Dedifferentiated amniotic fluid mesenchymal stem cell (primary cell): ENCODE measurements around the gene KIZ.

ENCODE experiments used
- DNase-seq: peaks from one replicate; pipeline ENCODE4 v3.0.0-alpha.2; 2016; ENCODE audit errors: extremely low spot score

KIZ gene

DNA sequence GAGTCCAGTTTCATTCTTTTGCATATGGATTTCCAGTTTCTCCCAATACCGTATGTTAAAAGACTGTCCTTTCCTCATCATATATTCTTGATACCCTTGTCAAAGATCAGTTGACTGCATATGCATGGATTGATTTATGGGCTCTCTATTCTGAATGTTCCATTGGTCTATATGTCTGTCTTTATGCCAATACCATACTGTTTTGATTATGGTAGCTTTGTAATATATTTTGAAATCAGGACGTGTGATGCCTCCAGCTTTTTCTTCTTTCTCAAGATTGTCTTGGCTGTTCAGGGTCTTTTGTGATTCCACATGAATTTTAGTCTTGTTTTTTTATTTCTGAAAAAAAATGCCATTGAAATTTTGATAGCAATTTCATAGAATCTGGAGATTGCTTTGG lies 51.9 kb downstream of the KIZ start:
- DNase-seq = no peak

- peak; percentile 23 for DNase-seq
Measured at GRCh38 chr20:21179757-21180156, 53.9 kb downstream of the KIZ start.

GRCh38 chr20:21180248-21180647 lies 54.4 kb downstream of the KIZ start:
- DNase-seq = no peak

DNA sequence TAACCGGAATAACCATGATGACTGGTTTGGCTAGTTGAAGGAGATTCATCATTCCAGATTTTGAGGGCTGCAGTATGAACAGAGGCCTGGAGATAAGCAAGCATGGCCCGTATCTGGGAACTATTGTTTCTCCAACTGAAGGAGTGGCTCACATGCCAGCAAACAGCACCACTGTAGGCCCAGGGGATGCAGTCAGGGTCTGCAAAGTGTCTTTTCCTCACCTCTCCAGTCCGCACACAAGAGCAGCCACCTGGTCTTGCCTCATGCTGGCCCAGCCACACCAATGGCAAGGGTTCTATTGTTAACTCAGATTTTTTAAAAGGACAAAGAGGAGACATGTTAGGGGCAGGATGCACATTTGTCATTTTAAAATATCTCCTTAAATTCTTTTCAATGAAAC lies 55.1 kb downstream of the KIZ start:
- no peak for DNase-seq

DNA sequence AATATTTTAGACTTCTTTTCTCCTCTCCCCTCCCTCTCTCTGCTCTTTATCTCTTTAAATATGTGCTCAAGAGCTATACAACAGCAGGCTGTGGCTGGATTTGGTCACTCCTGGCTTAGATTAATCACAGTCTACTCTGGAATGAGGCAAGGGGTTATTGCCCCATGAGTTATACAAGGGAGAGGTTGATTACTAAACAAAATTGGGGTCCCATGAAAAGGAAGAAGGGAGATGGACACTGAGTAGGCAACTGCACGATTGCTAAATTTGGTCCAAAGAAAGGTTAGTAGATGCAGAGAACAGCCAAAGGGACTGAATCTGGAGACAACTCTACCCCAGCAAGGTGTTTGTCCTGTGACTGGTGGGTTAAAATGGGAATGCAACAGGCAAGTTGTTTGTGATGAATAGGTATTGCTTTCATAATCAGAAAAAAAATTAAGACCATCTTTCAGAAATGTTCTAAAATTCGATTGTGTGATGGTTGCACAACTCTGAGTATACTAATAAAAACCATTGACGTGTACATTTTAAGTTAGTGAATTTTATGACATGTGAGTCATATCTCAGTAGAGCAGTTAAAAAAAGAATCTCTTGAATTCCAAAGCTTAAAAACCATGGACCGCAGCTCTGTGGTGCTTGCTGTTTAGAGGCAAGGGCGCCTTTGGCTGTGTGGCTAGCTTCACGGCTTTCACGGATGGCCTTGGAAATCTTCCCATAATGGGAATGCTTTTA lies 57.1 kb downstream of the KIZ start:
- peak; percentile 85 for DNase-seq

DNA sequence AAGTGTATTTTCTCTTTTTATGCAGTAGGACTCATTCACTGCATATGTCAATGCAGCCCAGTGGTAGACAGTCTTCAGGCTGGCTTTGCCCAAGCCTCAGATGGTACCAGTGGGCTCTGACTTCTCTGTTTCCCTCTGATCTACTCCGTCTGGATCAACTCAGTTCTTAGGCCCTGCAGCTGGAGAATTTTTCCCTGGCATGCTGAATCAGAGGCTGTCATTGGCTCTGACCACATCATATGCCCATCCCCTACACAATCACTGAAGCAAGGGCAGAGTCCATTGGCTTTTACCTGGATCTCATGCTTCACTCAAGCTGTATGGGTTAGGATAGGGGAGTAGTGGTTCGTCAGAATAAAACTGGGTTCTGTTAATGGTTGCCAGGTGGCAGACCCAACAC lies 57.8 kb downstream of the KIZ start:
- DNase-seq = no peak

DNA sequence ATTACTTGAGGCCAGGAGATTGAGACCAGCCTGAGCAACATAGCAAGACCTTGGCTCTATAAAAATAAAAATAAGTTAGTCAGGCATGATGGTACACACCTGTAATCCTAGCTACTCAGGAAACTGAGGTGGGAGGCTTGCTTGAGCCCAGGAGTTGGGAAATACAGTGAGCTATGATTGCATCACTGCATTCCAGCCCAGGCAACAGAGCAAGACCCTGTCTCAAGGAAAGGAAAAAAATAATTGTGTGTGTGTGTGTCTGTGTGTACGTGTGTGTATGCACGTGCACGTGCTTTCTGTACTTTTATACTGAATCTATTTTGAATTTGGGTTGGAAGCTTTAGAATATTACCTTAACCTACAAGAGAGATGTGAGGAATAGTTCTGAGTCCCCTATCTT lies 58.9 kb downstream of the KIZ start:
- DNase-seq = no peak

- DNase-seq = no peak
Measured at GRCh38 chr20:21185849-21186248, 60.0 kb downstream of the KIZ start.

DNA sequence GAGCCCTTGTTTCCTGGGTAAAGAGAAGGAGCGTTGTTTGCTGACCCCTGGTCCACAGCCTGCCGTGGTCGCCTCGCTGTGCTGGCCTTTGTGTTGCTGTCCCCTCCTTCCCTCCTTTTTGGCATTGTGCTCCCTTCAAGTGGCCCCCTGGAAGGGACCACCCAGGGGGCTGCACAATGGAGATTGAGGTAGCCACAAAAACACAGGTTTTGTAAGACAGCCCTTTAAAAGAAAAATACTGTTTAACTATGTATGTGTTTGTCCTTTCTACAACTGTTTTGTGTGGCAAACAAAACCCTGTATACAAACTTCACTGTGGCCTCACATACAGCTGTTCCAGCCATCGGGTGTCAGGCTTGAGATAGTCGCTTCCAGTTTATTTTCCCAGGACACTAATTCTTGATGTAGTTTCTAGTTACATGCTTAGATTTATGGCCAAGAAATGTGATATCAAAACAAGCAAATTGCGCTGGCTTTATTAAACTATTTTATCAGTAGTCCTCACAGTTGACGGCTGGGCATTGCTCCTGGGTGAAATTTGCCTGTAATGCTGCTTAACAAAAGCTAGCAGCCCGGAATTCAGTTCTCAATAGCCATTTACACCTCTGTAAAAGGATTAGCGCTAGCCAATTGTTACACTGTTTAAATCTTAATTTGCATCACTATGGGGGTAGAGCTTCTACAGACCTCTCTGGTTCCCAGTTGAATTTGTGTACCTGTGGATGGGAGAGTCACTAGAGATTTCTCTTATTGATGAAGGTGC lies 64.1 kb downstream of the KIZ start:
- no peak for DNase-seq

- no peak for DNase-seq
Measured at GRCh38 chr20:21190869-21191268, 65.0 kb downstream of the KIZ start.

- no peak for DNase-seq
Measured at GRCh38 chr20:21191839-21192238, 66.0 kb downstream of the KIZ start.

DNA sequence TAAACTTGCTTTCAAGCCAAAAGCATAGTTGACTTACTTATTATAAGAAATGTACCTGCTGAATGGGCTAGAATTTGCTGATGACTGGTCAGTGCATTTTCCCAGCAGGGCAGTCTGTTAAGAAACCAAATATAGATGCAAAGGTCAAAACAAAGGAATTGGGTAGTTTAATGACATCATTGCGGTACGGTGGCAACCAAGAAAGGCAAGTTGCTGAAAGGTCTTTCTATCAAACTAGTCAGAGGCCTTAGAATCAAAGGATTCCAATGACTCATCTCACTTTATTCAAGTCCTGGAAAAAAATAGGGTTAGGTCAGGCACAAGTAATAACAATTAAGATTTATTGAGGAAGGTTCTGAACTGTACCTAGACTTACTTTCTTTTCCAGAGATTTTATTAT lies 76.4 kb downstream of the KIZ start:
- no peak for DNase-seq

DNA sequence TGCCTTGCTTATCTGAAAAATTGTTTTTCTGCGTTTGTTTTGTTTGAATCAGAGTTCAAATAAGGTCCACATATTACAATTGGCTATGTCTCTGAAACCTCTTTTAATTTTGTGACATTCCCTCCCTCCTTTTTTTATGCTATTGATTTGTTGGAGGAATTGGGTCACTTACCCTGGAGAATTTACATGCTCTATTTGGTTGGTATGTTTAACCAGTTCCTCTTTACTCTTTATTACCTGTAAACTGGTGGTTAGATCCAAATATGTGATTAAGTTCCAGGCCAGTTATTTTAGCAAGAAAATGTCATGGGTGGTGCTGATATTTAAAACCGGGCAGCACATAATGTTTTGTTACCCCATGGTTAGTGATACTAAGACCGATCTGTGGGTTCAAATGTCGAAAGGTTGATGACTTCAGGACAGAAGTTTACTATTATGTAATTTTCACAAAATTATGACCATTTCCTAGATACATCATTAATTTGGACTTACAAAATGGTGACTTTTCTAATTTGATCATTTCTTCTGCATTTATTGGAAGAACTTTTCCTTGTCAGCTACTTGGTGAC lies 77.3 kb downstream of the KIZ start:
- no peak for DNase-seq

DNA sequence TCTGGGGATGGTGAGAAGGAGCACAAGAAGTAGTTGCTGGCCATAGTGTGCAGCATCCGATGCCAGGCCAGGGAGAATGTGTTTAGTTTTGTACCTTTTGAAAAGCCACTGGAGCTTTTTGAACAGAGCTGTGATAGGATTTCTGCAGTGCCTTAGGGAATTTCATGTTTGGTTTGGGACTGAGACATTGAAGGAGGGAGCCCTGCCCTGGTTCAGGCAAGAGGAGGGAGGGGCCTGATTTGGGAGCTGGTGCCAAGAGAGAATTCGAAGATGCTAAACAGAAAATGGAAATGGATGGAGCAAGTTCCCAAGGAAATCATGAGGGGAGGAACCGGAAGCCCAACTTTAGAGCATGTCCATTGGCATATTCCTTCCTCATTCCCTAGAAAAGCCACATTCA lies 80.7 kb downstream of the KIZ start:
- no peak for DNase-seq

DNA sequence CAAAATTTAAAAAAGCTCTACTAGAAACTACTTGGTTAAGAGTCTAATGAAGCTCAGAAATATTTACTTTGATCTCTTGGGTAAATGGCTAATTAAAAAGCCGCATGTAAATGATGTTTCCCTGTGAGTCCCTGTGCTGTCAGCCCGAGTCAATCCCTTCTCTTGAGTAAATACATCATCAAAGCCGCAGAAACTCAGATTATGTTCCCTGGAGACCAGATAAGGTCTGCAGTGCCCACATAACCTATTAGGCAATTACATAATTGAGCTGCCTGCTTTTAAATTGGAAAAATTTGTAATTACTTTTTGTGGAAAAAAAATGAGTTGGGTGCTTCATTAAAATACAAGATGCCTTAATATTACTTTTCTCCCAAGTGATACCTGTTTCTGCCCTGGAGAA lies 83.1 kb downstream of the KIZ start:
- DNase-seq = no peak

GRCh38 chr20:21209668-21210067 lies 83.8 kb downstream of the KIZ start:
- DNase-seq = no peak

DNA sequence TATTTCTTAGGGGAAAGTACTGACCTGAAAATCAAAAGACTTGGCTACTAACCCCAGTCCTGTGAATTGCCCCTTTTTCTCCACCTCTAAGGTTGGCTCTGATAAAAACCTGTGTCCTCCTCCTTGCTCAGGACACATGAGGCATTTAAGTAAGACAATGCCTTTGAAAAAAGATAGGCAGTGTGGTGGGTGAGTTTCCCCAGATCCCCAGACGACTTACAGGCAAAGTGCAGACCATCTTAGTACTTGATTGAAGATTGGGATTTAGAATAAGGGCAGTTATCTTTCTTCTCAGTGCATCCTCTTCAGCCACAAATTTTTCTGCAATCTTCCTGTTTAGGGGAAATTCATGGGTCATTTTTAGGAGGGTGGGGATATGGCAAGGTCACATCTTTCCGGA lies 87.8 kb downstream of the KIZ start:
- DNase-seq = no peak

- DNase-seq = no peak
Measured at GRCh38 chr20:21214431-21214830, 88.5 kb downstream of the KIZ start.

DNA sequence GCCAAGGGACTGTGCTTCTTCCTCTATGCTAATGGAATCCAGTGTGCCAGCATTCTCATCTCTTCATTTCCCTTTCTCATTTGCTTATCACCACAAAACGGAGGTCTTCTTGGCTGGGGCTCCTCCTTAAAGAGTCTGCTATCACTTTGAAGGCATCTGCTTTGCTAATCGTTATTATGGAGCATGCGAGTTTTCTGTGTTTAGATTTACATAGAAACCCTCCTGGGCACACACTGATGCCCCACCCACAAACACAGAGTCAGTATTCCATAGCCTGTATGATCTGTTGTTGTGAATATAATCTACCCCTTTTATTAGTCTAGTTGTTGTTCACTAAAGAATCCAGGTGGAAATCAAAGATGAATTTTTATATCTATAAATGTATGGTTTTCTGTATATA lies 93.8 kb downstream of the KIZ start:
- no peak for DNase-seq

DNA sequence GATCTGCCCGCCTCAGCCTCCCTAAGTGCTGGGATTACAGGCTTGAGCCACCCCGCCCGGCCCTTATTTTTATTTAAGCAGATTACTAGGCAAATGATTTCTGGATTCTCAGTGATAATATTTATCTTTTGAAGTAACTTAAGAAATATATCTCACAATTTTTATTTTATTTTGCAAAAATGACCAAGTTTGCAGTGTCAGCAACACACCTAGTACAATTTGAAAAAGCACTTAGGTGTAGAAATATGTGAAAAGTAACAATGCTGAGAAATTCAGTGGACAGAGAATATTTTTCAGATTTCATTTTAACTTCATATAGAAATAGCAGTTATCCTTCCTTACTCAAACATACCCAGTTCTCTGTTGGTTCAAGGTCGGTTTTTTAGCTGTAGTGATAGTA lies 98.3 kb downstream of the KIZ start:
- DNase-seq = no peak

DNA sequence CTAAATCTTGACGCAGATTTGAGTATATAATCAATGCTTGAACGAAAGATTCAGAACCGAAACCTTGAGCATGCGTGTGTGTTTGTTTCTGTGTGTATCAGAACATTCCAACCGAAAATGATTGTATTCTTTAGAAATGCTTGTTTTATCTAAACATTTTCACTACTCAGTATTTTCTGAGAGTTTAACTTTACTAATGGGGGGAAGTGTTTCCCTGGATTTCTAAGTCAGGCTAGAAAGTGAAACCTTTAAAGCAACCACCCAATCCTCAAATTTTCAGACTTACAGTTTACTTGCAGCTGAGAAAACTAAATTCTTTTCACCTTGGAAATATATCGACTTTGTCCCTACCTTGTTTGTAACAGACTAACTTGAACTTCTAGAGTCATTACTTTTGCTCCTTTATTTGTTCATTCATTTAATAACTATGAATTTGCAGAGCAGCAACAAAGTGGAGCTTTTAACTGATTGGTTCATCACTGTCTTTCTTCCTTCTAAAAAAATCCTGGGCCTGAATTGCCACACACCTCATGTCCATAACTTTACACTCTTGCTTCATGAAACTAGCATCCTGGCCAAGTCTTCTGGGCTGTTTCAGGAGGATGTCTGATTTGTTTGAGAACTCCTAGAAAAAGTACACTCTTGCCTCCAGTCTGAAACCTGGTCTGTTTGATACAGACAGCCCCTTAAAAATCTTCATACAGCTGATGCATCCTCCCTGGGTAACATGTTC lies 99.5 kb downstream of the KIZ start:
- DNase-seq = no peak

DNA sequence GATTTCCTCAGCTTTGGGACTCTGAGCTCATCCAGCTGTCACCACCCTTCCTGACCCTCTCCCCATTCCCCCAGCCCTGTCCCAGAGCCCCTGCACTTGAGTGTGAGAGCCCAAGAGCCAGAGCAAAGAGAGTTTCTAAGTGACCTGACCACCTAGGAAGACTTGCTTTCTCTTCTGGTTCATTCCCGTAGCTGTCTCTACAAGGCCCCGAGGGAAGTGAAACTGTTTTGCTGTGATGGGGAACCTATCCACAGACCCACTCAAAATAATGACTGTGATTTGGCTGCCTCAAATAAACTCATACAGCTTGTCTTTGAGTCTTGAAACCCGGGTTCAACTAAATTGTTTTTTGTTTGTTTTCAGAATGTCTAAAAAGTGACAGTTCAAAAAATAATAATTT lies 102.6 kb downstream of the KIZ start:
- no peak for DNase-seq

- DNase-seq = no peak
Measured at GRCh38 chr20:21229163-21229562, 103.3 kb downstream of the KIZ start.
